ENCODE measurements around the gene CASKIN1. TPM values are rescaled to one million over a fixed set of nuclear protein-coding genes. Genes with fewer than 3 reads are reported as not detected.
A peak's percentile ranks its signal among the peaks of the same experiment; 100 is the strongest.

CASKIN1 gene
- total and polyA plus RNA-seq, 10 donors: 0.24 to 0.32 (median 0.30) TPM; not detected in 7

DNA sequence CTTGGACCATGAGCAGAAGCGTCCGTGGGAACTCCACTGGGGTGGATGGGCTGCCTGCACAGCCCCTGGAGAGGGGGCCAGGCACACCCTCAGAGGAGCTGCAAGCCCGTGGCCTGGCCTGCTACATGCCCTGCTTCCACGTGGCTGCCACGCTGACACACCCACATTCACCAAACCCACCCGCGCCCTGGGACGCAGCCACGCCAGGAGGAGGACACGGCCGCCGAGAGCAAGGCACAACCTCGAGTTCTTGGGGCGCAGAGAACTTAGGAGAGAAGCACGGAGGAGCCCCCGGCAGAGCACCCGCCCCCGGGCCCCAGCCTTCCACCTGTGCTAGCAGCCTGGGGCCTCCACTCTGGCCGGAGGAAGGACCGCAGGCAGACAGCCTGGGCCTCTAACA lies 18.8 kb downstream of the CASKIN1 start:
- peaks cover 0 to 6% (median 0%) of the 10 kb centered on the region in 8 donors for H3K9me3 ChIP-seq
- no peak overlapping the region for H3K27ac ChIP-seq
- H3K4me1 ChIP-seq: peaks cover 0 to 32% (median 12%) of the 10 kb centered on the region in 6 donors
- H3K36me3 ChIP-seq: peaks cover 4 to 64% (median 55%) of the 10 kb centered on the region in 6 donors
- H3K27me3 ChIP-seq (replicated peaks in 1 of 7): no peaks in the 10 kb centered on the region
- DNase-seq: no peak
- H3K4me3 ChIP-seq: no peak overlapping the region
- intact Hi-C loops (cut with DNase I; ENCODE audit: low total_unique reads): no loop called here
- TF ChIP-seq POLR2A (IDR thresholded peaks at IDR 0.05) (no peak), POLR2AphosphoS5 (IDR thresholded peaks at IDR 0.05) (peak in 2 of 3 donors; percentile 28 to 62)
- TF ChIP-seq, protein P1, sequence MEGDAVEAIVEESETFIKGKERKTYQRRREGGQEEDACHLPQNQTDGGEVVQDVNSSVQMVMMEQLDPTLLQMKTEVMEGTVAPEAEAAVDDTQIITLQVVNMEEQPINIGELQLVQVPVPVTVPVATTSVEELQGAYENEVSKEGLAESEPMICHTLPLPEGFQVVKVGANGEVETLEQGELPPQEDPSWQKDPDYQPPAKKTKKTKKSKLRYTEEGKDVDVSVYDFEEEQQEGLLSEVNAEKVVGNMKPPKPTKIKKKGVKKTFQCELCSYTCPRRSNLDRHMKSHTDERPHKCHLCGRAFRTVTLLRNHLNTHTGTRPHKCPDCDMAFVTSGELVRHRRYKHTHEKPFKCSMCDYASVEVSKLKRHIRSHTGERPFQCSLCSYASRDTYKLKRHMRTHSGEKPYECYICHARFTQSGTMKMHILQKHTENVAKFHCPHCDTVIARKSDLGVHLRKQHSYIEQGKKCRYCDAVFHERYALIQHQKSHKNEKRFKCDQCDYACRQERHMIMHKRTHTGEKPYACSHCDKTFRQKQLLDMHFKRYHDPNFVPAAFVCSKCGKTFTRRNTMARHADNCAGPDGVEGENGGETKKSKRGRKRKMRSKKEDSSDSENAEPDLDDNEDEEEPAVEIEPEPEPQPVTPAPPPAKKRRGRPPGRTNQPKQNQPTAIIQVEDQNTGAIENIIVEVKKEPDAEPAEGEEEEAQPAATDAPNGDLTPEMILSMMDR (IDR thresholded peaks at IDR 0.05 in 8 of 11, conservative IDR thresholded peaks at IDR 0.05 in 3 of 11): no peak
- 91 to 97% (median 94%) methylated on average over 20 of the region's 20 CpGs for WGBS, 5 donors

DNA sequence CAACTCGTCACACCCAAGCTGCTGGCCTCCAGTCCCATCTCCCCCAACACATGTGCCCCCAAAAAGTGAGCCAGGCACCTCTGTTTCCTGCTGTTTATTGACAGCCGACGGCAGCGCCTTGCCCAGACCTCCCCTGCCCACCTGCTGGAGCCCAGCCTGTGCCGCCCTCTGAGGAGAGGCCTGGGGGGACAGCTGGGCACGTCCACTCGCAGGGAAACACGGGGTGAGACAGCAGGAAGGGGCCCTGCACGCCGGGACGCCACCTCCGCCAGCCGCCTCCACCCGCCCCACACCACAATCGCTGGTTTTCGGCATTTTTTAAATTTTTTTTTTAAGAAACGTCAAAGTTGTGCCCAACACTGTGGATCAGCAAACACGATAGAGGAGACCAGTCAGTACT lies 19.3 kb downstream of the CASKIN1 start:
- no peak overlapping the region for H3K27ac ChIP-seq

DNA sequence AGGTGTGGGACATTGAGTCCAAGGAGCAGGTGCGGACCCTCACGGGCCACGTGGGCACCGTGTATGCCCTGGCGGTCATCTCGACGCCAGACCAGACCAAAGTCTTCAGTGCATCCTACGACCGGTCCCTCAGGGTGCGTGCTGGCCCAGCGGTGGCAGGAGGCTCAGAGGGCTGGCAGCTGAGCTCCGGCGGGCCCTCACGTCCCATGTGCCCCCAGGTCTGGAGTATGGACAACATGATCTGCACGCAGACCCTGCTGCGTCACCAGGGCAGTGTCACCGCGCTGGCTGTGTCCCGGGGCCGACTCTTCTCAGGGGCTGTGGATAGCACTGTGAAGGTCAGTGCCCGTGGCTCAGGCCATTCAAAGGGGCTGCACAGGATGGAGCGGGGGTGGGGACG lies 20.4 kb downstream of the CASKIN1 start:
- no peak overlapping the region for H3K4me3 ChIP-seq
- no peaks in the 10 kb centered on the region for H3K27me3 ChIP-seq (replicated peaks in 1 of 7)
- H3K9me3 ChIP-seq: peaks cover 0 to 6% (median 0%) of the 10 kb centered on the region in 8 donors
- no peak overlapping the region for H3K27ac ChIP-seq
- peaks cover 4 to 79% (median 69%) of the 10 kb centered on the region in 6 donors for H3K36me3 ChIP-seq
- intact Hi-C loops (cut with DNase I; ENCODE audit: low total_unique reads): no loop called here
- WGBS, 5 donors: 89 to 96% (median 95%) methylated on average over 11 to 23 of the region's 23 CpGs
- TF ChIP-seq POLR2AphosphoS5 (IDR thresholded peaks at IDR 0.05): peak in 1 of 3 donors; percentile 7
- TF ChIP-seq, protein P1 (IDR thresholded peaks at IDR 0.05 in 8 of 11, conservative IDR thresholded peaks at IDR 0.05 in 3 of 11): no peak
- no peak for DNase-seq
- peaks cover 0 to 46% (median 20%) of the 10 kb centered on the region in 6 donors for H3K4me1 ChIP-seq

More for the DNA sequence above, 19.3 kb downstream of the CASKIN1 start:
- 88 to 93% (median 91%) methylated on average over 13 to 18 of the region's 18 CpGs for WGBS, 5 donors
- H3K9me3 ChIP-seq: peaks cover 0 to 6% (median 0%) of the 10 kb centered on the region in 8 donors
- peaks cover 4 to 69% (median 59%) of the 10 kb centered on the region in 6 donors for H3K36me3 ChIP-seq
- no peak overlapping the region for H3K4me3 ChIP-seq
- intact Hi-C loops (cut with DNase I; ENCODE audit: low total_unique reads): no loop called here
- no peaks in the 10 kb centered on the region for H3K27me3 ChIP-seq (replicated peaks in 1 of 7)
- no peak for DNase-seq
- TF ChIP-seq POLR2A (IDR thresholded peaks at IDR 0.05): no peak
- peaks cover 0 to 36% (median 14%) of the 10 kb centered on the region in 6 donors for H3K4me1 ChIP-seq

DNA sequence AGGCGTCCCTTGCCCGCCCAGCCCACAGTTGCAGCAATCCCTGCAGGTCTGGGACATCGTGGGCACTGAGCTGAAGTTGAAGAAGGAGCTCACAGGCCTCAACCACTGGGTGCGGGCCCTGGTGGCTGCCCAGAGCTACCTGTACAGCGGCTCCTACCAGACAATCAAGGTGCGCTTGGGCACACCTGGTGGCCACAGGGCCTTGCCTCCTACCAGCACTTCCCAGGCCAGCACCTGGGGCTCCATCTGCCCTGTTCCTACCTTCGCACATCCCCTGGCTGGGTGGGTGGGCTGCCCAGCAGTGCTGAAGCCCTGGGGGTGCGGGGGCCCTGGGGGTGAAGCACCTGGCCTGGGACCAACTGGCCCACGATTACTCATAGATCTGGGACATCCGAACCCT lies 21.0 kb downstream of the CASKIN1 start:
- Histone ChIP-seq H3K36me3 (peaks cover 4 to 85% (median 75%) of the 10 kb centered on the region in 6 donors), H3K4me1 (peaks cover 0 to 47% (median 20%) of the 10 kb centered on the region in 6 donors), H3K4me3 (no peak overlapping the region), H3K27me3 (replicated peaks in 1 of 7) (no peaks in the 10 kb centered on the region), H3K9me3 (peaks cover 0 to 6% (median 0%) of the 10 kb centered on the region in 8 donors), H3K27ac (no peak overlapping the region)
- 90 to 99% (median 93%) methylated on average over 5 to 10 of the region's 10 CpGs for whole genome bisulfite sequencing, 5 donors
- TF ChIP-seq, protein P1 (IDR thresholded peaks at IDR 0.05 in 8 of 11, conservative IDR thresholded peaks at IDR 0.05 in 3 of 11): no peak
- TF ChIP-seq POLR2A (IDR thresholded peaks at IDR 0.05) (no peak), POLR2AphosphoS5 (IDR thresholded peaks at IDR 0.05) (no peak)
- intact Hi-C loops (cut with DNase I; ENCODE audit: low total_unique reads): no loop called here
- no peak for DNase-seq

Data from spleen (tissue), 11 donors.